ENCODE results near the gene ANKS3.
A peak's percentile ranks its signal among the peaks of the same experiment; 100 is the strongest.

Gene ANKS3

GRCh38 chr16:4667203-4667963 is 66.7 kb downstream of the ANKS3 start:
- no peak for DNase-seq (ENCODE audit: low spot score)

DNA sequence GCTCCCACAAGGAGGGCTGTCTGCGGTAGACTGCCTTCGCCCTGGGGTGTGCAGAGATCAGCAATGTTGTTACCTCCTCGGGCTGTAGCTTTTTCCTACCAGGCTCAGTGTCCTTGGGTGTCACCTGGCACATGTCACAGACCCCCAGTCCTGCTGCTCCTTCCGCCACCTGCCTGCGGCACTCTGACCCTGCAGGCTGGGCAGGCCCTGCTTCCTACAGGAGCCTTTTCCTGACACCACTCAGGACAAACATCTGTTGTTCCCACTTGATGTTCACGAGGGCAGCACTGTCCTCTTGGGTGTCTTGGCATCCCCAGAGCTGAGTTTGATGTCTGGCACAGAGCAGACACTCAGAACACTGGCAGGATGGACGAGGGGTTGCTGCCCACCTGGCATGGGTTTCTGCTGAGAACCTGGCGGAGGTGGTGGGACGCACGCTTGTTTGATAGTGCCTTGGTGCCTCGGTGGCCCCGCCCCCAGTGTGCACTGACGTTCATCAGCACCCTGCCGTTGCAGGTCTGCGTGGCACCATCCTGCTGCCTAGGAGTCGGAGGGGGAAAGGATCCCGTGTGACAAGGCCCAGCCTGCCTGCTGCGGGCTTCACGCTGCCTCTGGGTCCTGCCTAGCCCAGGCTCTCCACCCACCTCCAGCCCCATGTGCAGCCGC is 67.4 kb downstream of the ANKS3 start:
- no peak for DNase-seq (ENCODE audit: low spot score)

DNA sequence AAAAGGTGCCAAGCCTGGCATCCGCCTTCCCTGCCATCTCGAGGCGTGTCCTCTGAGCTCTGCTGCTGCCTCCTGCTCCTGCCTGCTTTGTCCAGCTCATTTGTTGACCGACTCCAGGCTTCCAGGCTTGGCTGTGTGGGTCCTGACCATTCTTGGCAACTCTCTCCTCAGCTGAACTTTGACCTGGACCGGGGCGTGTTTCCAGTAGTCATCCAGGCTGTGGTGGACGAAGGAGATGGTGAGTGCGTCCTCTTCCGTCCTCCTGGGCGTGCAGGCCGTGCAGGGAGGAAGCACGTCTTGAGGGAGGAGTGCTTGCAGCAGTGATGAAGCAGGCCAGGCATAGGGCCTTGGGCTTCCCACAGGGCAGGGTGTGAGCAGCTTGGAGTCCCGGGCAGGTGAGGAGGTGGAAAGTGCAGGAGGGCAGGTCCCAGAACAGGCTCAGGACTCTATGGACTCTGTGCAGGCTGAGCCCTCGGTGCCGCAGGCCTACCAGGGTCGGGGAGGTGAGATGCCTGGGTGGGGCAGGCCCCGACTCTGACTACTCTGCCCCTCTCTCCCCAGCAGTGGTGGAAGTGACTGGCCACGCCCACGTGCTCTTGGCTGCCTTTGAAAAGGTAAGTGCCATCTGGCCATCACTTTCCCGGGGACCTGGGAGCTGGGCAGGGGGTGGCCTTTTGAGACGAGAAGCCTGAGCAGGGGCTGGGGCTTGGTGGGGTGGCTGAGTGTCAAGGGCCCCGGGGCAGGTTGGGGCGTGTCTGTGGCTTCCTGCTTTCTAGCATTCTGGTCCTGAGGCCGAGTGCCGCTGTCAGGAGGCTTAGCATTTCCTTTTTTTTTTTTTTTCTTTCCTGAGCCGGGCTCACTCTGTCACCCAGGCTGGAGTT is 69.3 kb downstream of the ANKS3 start:
- DNase-seq (ENCODE audit: low spot score), result peak; percentile 56

DNA sequence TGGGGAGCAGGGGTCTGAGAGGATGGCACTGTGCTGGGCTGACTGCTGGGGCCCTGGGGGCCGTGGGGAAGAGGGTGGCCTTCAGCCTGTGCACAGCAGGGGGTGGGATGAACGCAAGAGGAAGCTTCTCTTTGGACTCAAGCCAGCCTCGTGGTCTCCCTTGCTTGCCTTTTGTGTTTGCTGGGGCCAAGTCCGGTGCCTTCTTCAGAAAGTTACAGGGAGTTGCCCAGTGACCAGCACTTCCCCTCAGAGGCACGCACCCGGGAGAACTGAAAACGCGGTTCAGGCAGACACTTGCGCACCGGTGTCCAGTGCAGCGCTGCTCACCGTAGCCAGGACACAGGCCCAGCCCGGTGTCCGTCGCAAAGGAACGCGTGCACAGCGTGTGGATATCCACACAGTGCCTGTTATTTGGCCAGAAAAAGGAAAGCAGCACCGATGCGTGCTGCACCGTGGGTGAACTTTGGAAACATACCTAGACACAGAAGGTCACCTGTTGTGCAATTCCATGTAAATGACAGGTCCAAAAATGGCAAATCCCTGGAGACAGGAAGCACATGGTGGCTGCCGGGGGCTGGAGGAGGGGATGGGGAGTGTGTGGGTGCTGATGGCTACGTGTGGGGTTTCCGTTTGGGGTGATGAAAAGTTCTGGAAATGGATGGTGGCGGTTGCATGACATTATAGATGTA is 70.2 kb downstream of the ANKS3 start:
- no peak for DNase-seq (ENCODE audit: low spot score)

DNA sequence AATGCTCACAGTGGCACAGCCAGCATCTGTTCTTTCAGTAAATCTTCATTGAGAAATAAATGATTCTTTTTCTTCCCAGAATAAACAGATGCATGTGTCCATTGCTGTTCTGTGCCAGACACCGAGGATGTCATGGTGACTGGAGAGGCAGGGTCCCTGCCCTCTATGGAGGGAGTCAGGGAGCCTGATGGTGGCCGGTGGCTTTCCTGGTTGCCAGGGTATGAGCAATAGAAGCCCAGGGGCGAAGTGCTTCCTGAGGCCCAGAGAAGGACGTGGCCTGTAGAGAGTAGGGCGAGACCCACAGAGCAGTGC is 70.7 kb downstream of the ANKS3 start:
- no peak for DNase-seq (ENCODE audit: low spot score)

DNA sequence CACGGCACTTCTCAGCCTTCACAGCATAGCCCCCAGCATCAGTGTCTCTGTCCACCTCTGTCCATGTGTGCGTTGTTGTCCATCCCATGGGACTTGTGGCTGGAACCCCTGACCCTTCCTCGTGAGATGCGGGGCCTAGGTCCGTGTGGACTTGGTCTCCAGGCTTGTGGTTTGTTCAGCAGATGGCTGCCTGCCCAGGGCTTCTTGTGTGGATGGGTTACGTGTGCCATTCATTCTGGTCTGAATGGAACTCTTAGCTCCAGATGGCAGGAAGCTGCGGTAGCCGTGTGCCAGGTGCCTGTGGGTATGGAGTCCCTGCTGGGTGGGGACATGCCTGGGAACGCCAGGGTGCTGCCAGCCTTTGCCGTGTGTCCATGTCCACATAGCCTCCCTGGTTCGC is 72.4 kb downstream of the ANKS3 start:
- no peak for DNase-seq (ENCODE audit: low spot score)

DNA sequence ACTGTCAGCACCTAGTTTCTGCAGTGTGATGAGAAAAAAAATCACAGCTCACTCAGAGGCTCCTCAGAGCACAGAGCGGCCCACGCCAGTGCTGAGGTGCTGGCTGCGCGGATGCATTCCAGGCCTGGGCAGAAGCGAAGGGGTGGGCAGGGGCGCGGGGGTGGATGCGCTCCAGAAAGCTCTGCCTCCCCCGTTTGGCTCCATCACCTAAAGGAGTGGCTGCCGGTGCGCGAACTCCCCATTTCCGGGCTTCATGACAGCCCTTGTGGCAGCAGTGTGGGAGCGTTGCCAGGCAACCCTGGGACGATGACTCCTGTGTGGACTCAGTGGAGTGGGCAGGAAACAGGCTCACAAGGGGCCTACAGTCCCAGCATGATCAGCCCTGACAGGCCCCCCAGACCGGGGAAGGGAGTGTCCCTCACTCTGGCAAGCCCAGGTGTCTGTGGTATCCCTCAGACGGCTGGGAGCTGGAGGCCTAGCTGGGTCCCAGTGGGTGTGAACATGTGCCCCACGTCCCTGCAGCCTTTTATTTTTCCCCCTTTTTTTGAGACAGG is 73.5 kb downstream of the ANKS3 start:
- DNase-seq (ENCODE audit: low spot score), result peak; percentile 79

GRCh38 chr16:4659363-4660353 is 74.4 kb downstream of the ANKS3 start:
- DNase-seq (ENCODE audit: low spot score), result no peak

GRCh38 chr16:4656695-4657686 is 77.1 kb downstream of the ANKS3 start:
- DNase-seq (ENCODE audit: low spot score), result no peak

DNA sequence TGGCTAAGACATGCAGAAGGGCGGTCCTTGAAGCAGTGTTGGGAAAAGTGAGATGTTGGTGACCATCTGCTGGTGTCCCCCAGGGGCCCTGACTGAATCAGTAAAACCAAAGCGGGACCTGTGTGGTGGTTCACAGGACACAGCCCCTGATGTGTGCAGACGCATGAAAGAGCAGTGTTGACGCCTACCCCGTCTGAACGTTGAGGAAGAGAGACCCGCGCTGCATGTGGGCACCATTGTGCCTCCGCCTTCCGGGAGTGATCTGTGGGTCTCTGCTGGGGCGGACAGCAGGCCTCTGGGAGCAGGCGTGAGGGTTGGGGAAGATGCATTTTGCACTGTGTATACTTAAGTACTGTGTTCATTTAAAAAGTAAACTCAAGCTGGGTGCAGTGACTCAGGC is 77.8 kb downstream of the ANKS3 start:
- no peak for DNase-seq (ENCODE audit: low spot score)

DNA sequence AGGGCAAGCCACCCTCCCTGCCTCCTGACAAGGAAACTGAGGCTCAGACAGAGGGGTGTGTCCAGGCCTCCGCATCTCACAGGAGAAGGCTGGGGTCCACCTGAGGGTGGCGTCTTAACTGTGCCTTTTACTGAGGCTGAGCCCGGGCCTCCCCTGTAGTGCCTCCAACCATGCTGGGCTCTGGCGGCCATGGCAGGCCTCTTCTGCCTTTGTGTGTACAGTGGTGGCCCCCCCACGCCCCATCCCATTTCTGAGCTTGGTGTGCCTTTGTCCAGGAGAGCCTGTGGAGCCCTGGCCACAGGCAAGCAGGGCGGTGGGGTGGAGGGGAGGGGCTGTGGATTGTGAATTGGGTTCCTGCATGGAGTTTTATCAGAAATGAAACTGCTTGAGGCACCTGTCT is 78.3 kb downstream of the ANKS3 start:
- DNase-seq (ENCODE audit: low spot score), result no peak

DNA sequence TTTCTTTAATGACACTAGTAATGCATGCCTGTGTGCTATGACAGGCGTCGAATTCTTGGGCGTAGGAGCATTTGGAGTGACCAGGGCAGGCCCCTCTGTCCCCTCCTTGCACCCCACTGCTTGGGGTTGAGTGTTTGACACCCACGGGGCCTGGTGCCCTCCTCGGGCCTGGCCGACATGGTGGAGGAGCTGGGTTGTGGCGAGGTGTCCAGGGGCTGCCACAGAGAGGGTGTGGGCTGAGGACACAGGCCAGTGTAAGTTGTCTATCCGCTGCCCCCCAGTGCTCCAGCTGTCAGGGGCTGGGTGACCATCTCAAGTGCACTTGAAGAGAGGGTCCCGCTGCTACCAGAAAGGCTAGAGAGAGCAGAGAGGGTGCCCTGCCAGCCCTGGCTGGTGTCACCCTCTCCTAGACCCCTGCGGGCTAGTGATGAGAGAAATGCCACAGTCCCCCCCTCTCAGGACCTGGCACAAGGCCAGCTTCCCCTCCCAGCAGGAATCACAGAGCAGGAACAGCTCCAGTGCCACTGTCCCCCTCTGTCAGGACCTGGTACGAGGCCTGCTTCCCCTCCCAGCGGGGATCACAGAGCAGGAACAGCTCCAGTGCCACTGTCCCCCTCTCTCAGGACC is 79.0 kb downstream of the ANKS3 start:
- no peak for DNase-seq (ENCODE audit: low spot score)

DNA sequence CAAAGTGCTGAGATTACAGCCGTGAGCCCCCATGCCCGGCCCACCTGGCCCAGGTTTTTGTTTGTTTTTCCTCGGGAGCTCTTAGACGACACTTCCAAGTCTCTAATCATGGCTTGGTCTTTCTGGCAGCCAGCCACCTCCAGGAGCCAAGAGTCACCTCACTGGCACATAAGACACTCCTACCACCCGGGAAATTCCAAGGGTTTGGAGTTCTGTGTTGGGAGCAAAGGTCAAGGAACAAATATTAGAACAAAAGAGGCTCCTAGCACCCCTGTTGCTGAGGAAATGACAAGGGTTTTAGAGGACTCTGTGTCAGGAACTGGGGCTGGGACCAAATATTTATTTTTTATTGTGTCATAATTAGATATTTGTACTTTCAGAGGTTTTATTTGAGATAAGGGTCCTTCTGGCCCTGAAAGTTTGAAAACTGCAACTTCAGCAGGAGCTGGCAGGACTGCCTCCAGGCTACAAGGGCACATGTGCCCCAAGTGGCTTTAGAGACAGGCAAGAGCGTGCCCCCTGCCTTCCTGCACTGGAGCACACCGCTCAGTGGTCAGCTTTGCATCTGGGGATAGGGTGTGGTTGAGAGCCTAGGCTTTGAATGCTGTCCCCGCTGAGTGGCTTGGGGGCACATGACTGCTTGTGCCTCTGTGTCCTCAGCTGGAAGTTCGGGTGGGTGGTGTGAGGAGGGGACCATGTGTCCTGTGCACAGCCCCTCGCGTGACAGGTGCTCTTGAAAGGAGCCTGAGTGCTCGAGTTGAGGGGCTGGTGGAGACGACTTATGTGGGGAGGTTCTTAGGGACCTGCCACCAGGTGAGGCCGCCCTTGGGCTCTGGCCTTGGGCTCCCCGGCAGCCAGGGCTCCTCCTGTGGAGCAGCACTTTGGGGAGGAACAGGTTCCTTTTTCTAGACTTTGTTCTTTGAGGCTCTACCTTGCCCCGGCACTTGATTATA is 79.8 kb downstream of the ANKS3 start:
- DNase-seq (ENCODE audit: low spot score), result no peak

- no peak for DNase-seq (ENCODE audit: low spot score)
These were observed 81.5 kb downstream of the ANKS3 start for GRCh38 chr16:4652561-4652960.

DNA sequence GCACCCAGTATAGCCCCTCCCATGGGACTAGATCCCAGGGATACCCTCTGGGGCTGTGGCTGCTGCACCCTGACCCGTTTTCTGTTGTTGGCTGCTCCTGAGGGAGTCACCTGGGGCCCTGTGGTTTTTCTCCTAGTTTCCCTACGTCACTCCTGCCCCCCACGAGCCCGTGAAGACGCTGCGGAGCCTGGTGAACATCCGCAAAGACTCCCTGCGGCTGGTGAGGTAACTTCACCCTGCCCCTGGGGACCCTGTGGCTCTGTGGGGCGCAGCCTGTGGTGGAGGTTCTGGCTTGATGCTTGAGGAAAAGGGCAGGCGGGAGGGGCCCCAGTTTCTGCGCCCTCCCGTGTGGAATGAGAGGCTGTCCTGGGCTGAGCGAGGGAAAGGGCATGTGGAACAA is 82.2 kb downstream of the ANKS3 start:
- no peak for DNase-seq (ENCODE audit: low spot score)

DNA sequence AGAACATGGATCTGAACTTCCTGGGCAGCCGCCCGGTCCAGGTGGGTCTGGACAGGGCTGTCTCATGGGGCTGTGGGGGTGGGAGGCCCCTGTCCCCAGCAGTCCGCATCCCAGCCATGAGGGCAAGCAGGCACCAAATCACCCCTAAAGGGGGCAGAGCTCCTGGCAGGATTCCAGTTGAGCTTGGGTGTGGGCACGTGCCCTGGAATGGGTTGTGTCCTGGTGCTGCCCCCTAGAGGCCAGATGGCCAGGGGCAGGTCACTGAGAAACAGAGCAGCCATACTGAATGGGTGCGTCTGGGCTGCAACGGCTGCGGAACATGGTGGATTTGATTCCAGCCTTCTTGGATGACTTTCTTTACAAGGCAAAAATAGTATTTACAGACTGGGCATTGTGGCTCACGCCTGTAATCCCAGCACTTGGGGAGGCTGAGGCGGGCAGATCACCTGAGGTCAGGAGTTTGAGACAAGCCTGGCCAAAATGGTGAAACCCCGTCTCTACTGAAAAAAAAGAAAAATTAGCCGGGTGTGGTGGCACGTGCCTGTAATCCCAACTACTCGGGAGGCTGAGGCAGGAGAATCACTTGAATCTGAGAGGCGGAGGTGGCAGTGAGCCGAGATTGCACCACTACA is 83.5 kb downstream of the ANKS3 start:
- DNase-seq (ENCODE audit: low spot score), result peak; percentile 74

GRCh38 chr16:4649744-4650442 is 84.2 kb downstream of the ANKS3 start:
- DNase-seq (ENCODE audit: low spot score), result no peak

Measured in CD4-positive, alpha-beta T cell treated with Interleukin-2 at 100 ng/mL for 4 hours (primary cell).